Right lung (tissue), 5 donors: Measurements from ENCODE around the gene DNM1. TPM values are rescaled to one million over a fixed set of nuclear protein-coding genes. Genes with fewer than 3 reads are reported as not detected.
"Not testable (repeated sequence)": the region's sequence is repeated elsewhere in the genome, so short reads cannot be mapped to it uniquely, and the experiment has no call there.

ENCODE experiments used
- DNase-seq, 2 donors: peaks; one replicate each; pipeline ENCODE4 v3.0.0-alpha.2; 2013
- polyA plus RNA-seq, 5 donors: library from polyadenylated mRNA; unstranded; fragments of 120-200 nt; gene quantifications; one replicate each; pipeline versions ENCODE4 v1.2.1 to v1.2.3, GENCODE V29; 2013; ENCODE audit warnings: inconsistent platforms in 1 of 5, low replicate concordance in 1 of 5; ENCODE audit not compliant: insufficient read length in 5 of 5, insufficient read depth in 1 of 5

DNM1 gene
- polyA plus RNA-seq, 5 donors = 42.3 to 88.2 (median 59.5) TPM

DNA sequence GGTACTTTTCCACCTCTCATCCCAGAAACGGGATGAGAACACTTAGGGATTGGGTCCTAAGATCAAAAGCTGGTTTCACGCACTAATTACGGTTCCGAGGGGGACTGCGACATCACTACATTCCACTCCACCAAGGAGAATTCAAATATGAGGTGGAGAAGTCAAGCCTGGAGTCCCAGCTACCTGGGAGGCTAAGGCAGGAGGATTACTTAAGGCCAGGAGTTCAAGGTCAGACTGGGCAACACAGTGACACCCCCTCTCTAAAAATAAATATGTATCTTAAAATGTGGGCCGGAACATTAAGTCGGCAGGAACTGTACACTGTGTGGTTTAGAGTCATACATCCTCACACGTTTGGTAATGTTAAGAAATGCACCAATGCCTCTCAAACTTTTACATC, 71.1 kb downstream of the DNM1 start:
- DNase-seq = no peak

DNA sequence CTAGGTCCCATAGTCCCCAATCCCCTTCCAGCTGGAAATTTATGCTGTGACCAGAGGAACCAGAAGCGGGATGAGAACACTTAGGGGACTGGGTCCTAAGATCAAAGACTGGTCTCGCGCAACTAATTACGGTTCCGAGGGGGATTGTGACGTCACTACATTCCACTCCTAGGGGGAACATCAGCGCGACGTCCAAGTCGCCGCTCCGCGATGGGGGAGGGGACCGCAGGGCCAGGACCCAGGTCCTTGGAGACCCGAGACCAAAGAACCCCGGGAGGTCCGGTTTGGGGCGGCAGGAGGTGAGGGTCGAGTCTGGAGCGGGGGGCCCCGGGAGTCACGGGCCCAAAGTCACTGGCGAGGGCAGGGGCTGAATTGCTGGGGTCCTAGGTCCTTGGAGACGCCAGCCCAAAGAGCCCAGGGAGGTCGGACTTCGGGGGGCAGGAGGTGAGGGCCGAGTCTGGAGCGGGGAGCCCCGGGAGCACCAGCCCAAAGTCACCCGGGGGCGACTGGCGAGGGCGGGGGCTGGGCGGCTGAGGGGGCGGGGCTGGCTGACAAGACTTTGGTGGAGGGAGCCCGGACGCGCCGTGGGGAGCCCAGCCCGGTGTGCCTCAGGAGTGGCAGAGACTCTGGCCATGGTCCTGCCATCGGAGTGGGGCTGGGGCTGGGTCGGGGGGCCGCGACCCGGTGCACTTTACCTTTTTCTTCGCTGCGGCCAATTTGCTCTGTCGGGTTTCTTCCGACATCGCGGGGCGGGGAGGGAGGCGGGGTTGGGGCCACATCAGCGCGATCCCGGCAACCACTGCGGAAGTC, 72.2 kb downstream of the DNM1 start, which contains the start of gene GOLGA2:
GOLGA2 (minus strand) TSS at position 810 of the 810 bp plus-strand sequence; CDS start at position 779, 31 bp downstream.
- DNase-seq = peak; percentile 54 to 60

DNA sequence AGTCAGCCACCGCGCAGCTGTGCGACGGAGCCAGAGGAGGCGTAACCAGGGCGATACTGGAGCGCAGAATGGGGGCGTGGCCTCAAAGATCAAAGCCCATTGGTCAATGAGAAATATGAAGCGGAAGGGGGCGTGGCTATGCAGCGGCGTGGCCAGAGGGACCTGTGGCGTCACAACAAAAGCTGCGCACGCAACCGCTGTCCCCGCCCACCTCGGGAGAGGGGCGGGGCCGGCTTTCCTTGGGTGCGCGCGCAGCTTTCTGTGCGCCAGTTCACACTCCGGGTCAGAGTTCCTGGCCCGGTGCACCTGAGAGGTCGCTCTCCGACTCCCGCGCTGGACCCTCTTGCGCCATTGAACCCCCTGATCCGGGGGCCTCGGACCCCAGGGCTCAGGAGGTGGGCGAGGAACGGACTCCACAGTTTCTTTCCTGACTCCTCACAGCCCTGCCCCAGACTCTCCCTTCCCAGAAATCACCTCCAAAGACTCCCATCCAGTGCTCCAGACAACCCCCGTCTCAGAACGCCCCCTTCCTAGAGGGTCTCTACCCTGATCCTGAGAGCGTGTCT, 72.9 kb downstream of the DNM1 start, which contains the start of gene SWI5:
SWI5 (plus strand) TSS at position 269 of the 566 bp plus-strand sequence.
- DNase-seq = peak; percentile 100

DNA sequence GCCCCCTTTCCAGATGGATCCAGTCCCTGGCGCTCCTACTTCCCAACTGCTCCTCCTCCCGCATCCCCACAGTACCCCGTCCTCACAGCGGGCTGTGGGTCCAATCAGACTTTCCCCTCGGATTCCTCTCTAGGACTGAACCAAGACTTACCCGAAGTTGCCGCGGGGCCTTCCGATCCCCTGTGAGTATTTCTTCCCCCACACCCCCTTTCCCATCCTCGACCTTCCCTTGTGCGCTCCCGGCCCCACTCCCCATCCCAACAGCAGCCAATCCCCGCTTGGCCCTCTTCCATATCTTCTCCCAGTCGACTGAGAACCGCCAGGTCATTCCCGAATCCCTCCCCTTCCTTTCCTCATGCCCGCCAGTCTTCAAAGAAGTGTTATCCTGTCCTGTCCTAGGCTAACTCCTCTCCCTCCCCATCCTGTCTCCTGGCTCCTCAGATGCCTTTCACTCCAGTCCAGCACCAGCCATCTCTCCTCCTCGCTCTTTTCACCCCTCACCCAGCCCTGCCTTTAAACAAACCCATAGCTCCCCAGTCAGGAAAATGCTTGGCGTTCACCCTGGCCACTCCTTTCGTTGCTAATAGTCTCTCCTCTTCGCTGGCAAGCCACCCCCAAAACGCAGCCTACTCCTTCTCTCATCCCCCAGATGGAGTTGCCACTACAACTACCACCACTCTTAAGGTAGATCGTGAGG, 73.5 kb downstream of the DNM1 start:
- DNase-seq = peak in 1 of 2 donors; percentile 57

DNA sequence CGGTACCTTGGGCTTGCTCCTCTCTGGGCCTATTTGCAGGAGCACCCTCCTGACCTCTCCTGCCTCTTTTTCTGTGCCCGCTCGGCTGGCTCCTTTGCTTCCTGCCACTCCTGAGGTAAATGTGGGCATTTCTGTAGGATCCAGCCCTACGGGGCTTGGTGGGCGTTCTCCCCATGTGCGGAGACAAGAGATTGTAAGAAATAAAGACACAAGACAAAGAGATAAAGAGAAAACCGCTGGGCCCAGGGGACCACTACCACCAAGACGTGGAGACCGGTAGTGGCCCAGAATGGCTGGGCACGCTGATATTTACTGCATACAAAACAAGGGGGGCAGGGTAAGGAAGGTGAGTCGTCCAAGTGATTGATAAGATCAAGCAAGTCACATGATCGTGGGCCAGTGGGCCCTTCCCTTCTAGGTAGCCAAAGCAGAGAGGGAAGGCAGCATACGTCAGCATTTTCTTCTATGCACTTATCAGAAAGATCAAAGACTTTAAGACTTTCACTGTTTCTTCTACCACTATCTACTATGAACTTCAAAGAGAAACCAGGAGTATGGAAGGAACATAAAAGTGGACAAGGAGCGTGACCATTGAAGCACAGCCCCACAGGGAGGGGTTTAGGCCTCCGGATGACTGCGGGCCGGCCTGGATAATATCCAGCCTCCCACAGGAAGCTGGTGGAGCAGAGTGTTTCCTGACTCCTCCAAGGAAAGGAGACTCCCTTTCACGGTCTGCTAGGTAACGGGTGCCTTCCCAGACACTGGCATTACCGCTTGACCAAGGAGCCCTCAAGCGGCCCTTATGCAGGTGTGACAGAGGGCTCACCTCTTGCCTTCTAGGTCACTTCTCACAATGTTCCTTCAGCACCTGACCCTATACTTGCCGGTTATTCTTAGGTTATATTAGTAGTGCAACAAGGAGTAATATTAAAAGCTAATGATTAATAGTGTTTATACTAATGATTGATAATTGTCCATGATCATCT, 76.2 kb downstream of the DNM1 start:
- DNase-seq = not testable (repeated sequence)

DNA sequence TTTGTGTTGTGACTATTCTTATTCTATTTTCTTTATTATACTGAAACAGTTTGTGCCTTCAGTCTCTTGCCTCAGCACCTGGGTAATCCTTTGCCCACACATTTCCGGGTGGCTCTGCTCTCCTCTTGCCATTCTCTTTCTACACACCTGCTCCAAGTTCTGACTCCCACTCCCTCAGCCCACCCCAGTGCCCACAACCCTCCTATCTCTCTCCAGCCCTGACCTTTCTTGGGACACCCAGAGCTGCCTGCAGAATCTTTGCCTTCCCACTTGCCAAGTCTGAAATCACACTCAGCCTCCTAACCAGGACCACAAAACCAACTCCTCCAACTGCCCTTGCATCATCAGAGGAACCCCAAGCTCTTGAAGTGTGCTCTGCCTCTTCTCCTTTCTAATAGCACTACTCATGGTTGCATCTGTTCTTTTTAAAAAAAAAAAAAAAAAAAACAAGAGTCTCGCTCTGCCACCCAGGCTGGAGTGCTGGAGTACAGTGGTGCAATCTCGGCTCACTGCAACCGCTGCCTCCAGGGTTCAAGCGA, 77.0 kb downstream of the DNM1 start:
- no peak for DNase-seq

DNA sequence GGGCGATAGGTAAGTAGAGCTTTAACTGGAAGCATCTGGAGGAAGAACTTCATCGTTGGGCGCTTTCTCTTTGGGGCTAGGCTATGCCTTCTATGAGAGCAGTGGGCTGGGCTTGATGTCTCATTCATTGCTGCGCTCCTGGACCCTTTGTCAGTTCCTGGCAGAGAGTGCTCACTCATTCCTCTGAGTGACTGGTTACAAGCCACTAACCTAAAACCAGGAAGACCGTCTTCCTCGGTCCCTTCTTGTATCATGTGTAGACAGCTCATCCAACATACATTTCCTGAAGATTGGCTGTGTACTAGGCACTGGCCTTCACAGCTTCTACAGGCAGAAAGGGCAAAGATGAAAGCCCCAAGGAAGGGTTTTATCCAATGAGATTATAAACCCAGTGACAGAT, 79.3 kb downstream of the DNM1 start:
- no peak for DNase-seq

DNA sequence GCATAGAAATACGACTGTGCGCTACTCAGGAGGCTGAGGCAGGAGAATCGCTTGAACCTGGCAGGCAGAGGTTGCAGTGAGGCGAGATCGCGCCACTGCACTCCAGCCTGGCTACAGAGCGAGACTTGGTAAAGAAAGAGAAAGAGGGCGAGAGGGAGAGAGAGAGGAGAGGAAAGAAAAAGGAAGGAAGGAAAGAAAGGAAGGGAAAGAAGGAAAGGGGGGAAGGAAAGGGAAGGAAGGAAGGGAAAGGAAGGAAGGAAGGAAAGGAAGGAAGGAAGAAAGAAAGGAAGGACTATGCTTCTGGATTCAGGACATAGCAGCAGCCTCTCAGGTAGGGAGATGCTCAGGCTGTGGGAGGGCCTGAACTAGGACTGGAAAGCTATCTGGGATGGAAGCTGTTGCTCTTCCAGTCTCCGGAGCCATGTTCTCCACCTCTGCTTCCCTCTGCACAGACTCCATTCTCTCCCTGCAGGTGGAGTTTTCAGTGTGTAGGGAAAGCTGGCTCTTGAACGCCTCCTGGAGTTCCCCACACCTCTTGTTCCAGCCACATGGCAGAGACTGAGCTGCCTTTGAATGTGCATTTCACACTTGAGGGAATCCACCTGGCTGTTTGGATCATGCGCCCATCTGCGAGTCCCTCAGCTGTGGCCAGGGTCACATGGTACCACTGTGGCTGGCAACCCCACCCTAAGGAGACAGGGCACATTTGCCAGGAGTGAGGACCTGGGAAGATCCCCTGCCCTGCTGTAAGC, 82.0 kb downstream of the DNM1 start:
- DNase-seq = no peak

DNA sequence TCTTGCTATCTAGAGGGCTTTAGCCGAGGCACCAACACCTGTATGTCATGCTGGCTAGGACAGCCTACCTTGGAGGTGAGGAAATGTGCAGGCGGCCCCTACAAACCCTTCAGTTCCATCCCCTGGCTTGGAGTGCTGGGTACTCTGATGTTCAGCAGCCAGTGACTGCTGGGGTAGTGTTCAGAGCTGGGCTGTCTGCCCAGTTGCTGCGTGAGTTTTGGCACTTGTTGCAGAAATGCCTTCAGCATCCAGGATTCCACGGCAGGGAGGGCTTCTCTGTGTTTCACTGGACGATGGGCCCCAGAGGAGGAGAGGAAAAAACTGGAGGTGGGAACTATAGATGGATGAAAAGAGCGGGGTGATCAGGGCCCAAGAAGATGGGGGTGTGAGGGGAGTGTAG, 83.3 kb downstream of the DNM1 start:
- DNase-seq = peak; percentile 61 to 63

DNA sequence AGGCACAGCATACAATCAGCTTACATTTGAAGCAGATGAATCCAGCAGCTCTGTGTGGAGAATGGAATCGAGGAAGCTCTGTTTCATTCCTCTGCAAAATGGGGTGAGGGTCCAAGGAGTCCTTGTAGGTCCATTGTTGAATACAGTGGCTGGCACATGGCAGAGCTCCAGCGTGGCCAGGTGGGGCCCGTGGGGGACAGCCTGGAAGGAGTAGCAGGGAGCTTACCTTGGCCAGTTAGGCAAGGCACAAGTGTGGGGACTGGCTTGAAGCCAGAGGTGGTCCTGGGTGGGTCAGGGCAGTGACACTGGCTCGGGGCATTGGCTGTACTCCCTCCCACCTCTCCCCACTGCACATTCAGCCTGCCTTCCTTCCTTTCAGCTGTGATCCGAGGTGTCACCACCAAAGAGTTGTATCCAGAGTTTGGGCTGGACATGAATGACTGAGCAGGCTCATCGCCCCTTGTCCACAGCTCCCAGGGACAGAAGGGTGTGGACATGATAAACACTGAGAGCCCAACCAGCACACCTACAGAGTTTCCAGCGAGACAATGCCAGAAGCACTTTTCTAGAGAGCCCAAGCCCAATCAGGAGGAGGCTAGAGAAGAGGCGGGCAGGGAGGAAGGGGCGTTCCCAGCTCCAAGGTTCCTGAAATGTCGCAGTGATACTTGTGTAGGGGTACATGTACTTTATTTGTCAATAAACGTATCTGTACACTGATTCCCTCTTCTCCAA, 85.3 kb downstream of the DNM1 start:
- DNase-seq = no peak

DNA sequence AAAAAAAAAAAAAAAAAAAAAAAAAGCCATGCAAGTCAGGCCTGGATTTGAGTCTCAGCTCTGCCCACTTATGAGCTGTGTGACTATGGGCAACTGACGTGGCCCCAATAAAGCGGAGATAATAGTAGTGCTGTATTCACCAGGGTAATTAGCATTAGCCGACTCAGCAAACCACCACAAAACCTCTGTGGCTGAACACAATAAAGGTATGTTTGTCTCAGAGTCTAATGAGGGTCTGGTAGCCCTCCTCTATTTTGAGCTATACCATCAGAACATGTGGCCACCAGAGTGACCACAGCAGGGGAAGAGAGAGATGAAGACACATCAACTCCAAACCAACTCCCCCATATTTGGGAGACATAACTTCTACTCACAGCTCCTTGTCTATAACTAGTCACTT, 88.8 kb downstream of the DNM1 start:
- no peak for DNase-seq

DNA sequence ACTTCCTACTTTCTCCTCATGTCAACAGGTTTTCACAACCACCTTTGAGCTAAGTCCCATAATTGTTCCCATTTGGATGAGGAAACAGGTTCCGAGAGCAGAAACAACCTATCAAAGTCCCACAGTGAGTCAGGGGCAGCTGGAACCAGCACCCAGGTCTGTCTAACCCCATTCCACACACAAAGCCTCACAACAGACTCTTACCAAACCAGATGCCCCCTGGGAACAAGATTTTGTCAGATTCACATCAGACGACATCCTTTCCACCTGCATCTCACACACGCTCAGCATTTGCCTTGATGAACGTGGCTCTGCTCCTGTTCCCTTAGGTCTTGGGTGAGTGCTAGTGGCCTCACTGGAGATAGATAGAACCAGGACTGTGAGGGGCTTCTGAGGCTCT, 89.9 kb downstream of the DNM1 start:
- no peak for DNase-seq

DNA sequence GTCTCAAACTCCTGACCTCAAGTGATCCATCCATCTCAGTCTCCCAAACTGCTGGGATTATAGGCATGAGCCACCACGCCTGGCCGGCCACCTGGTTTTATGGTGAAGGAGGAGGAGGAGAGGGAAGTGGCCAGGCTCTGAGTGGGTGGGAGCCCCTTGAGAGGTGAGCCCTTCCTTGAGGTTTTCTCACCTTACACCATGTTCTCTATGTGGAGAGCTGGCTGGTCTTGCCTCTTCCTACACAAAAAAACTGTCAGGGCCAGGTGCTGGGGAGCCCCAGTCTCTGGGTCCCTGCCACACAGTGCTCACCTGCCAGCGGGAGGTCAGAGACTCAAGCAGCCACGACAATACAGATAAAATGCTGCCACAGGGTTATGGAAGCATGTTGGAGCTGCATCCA, 91.0 kb downstream of the DNM1 start:
- DNase-seq = no peak

DNA sequence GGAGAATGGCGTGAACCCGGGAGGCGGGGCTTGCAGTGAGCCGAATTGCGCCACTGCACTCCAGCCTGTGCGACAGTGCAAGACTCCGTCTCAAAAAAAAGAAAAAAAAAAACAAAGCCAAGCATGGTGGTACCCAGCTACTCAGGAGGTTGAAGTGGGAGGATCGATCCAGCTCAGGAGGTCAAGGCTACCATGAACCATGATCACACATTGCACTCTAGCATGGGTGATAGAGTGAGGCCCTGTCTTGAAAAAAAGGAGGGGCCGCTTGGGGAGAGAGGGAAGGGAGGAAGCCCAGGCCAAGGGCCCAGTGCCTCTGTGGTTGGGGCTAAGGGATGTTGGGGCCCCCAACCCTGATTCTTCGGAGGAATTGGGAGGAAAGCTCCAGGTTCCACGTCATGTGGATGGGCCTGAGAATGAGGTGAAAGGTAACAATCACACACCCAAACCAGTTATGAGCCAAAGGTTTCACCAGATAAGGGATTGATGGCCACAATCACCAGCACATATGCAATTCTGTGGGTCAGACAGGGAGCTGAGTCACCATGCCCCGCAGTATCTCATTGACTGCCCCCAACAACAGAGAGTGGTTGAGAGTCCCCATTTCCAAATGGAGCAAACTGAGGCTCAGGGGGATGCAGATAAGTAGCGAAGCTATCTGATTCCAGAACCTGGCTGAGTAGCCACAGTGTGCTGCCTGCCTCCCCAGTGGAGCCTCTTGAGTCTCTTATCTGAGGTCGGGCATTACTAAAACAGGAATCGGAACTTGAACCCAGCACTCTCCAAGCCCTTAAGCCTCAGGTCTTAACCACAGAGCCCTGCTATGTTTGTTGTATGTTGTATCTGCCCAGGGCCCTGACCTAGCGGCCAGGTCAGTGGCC, 93.4 kb downstream of the DNM1 start:
- DNase-seq = no peak

DNA sequence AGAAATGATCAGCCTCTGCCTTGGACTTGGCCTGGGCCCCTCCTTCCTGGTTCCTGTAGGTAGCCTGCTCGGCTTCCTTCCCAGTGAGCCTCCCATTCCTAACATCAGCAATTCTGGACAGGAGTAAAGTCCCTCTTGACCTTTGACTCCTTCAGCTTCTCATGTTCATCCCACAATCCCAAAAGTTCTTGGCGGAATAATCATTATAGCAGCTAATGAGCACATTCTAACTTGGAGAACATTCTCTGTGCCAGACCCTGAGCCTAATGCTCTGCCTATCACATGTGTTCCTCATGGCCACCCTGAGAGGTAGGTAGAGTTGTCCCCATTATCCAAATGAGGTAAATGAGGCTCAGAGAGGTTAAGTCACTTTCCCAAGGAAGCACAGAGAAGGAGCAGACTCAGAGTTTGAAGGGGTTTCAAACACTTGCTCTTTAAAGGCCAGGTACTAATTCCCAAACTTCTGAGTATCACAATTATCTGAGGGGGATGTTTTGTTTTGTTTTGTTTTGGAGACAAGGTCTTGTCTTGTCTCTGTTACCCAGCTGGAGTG, 94.1 kb downstream of the DNM1 start:
- DNase-seq = no peak

DNA sequence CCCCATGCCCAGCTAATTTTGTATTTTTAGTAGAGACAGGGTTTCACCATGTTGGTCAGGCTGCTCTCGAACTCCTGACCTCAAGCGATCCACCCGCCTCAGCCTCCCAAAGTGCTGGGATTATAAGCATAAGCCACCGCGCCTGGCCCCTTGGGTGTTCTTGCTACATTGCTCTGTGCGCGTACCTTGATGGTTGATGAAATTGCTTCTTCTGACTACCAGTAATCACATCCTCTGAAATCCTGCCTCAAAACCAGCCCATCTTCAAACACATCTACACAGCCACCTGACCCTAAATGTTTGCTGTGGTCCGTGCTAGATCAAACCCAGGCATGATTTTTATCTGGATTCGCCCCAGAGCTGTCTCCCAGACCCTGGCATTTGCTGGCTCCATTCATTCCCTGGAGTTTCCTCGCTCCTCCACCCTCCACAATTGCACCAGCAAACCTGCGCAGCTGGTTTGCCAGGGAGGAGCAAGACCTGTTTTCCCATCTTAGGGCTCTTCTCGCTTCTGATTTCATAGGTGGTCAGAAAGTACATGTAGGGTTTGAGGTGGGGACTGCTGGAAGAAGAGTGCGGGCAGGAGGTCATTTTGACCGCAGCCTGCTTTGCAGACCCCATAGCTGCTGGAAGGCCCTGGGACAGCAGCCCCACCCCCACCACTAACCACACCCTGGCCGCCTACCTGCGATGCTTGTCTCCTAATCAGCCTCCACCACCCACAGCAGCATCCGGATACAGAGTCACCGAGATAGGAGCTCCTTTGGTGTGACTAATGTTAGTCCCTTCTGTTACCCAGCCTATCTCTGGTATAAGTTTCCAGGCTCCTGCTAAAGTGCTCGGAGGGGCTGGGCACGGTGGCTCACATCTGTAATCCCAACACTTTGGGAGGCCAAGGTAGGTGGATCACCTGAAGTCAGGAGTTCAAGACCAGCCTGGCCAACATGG, 95.6 kb downstream of the DNM1 start:
- DNase-seq = no peak
